Tibial nerve (tissue), 4 donors: Measurements from ENCODE around the gene RNFT2. TPM values are rescaled to one million over a fixed set of nuclear protein-coding genes. Genes with fewer than 3 reads are reported as not detected.

Experiments used
- DNase-seq, 2 donors: peaks; one replicate each; pipeline ENCODE4 v3.0.0-alpha.2; 2019; ENCODE audit warnings: low spot score in 2 of 2
- H3K27ac ChIP-seq, 4 donors: fragments of 200-600 bp; sonication (generic) in 3 of 4; one replicate each; pipeline ENCODE4 v1.5.1; 2017 to 2019; ENCODE audit warnings: mild to moderate bottlenecking in 1 of 4
- H3K27me3 ChIP-seq, 2 donors: fragments of 200-600 bp; sonication (generic) in 1 of 2; one replicate each; pipeline versions ENCODE4 v1.5.1 to v1.6.0; 2017 to 2019
- H3K36me3 ChIP-seq, 3 donors: fragments of 200-600 bp; sonication (generic); one replicate each; pipeline ENCODE4 v1.5.1; 2018 to 2019
- H3K4me1 ChIP-seq, 4 donors: fragments of 200-600 bp; sonication (generic) in 3 of 4; one replicate each; pipeline ENCODE4 v1.5.1; 2017 to 2019
- H3K4me3 ChIP-seq, 4 donors: fragments of 200-600 bp; sonication (generic) in 3 of 4; one replicate each; pipeline ENCODE4 v1.5.1; 2017 to 2019; ENCODE audit warnings: mild to moderate bottlenecking in 1 of 4, moderate library complexity in 1 of 4
- H3K9me3 ChIP-seq, 4 donors: fragments of 200-600 bp; sonication (generic) in 3 of 4; one replicate each; pipeline ENCODE4 v1.5.1; 2017 to 2019
- CTCF ChIP-seq, 5 experiments: fragments of 200-600 bp in 3 of 5; fragments of 450-650 bp in 2 of 5; sonication (generic) in 3 of 5; IDR thresholded peaks; one replicate each; pipeline ENCODE4 v1.5.1; 2016 to 2019; ENCODE audit warnings: antibody characterized with exemption in 5 of 5, mild to moderate bottlenecking in 3 of 5, moderate library complexity in 2 of 5
- EP300 ChIP-seq, 2 donors: sonication (generic); formaldehyde crosslinking; IDR thresholded peaks; one replicate each; pipeline ENCODE4 v1.6.1; 2017; ENCODE audit warnings: antibody characterized with exemption in 2 of 2, mild to moderate bottlenecking in 1 of 2
- POLR2A ChIP-seq, 2 donors: fragments of 450-650 bp; IDR thresholded peaks; one replicate each; pipeline ENCODE4 v1.6.1; 2017; ENCODE audit warnings: antibody characterized with exemption in 2 of 2, mild to moderate bottlenecking in 2 of 2, moderate library complexity in 2 of 2
- WGBS, 2 donors: methylation state at CpG; one replicate each; pipeline ENCODE4 v1.1.5; 2018; 5-methylcytosine and 5-hydroxymethylcytosine counted together
- total RNA-seq, 4 donors: library from RNA; depleted of rRNA; stranded (reverse); fragments of >200 nt; gene quantifications; one replicate each; pipeline ENCODE4 v1.1.0, GENCODE V29; 2016

RNFT2 gene
- total RNA-seq, 4 donors from 2014 or later: 0.59 to 5.9 (median 2.5) TPM

GRCh38 chr12:116856729-116857128 is 118.6 kb downstream of the RNFT2 start:
- no peak for DNase-seq
- Histone ChIP-seq H3K4me3 (no peak overlapping the region), H3K9me3 (no peaks in the 10 kb centered on the region), H3K27ac (no peak overlapping the region), H3K27me3 (peaks cover 0 to 5% of the 10 kb centered on the region in 2 donors), H3K36me3 (no peaks in the 10 kb centered on the region), H3K4me1 (peaks cover 0 to 25% (median 6%) of the 10 kb centered on the region in 4 donors)
- WGBS, 2 donors: 83 to 84% methylated on average over 10 to 11 of the region's 11 CpGs
- TF ChIP-seq CTCF (IDR thresholded peaks at IDR 0.05): no peak
- TF ChIP-seq POLR2A (IDR thresholded peaks at IDR 0.05): no peak
- no peak for TF ChIP-seq EP300 (IDR thresholded peaks at IDR 0.05)

DNA sequence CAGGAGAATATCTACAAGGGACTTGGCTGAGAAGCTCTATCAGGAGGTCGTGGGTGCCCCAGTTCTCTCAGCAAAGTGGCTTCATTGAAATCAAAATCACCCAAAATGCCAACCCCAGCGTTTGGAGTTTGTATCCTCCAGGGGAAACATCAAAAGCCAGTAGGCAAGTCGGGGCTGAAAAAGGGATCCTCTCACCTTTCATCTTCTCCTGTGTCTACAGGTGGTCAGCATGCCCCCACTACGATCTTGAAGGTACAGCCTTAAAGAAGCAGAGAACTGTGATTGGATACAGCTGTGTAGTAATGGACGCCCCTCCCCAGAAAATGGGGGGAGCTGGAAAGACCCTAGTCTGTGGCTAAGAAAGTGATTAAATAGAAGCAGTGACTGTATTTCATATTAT is 121.0 kb downstream of the RNFT2 start:
- TF ChIP-seq CTCF (IDR thresholded peaks at IDR 0.05): no peak
- TF ChIP-seq POLR2A (IDR thresholded peaks at IDR 0.05): no peak
- no peak for TF ChIP-seq EP300 (IDR thresholded peaks at IDR 0.05)
- no peaks in the 10 kb centered on the region for H3K9me3 ChIP-seq
- no peak for DNase-seq
- no peak overlapping the region for H3K4me3 ChIP-seq
- 46 to 49% methylated on average over 5 of the region's 5 CpGs for WGBS, 2 donors
- no peaks in the 10 kb centered on the region for H3K36me3 ChIP-seq
- H3K27me3 ChIP-seq: peaks cover 0 to 5% of the 10 kb centered on the region in 2 donors
- H3K27ac ChIP-seq: no peak overlapping the region
- H3K4me1 ChIP-seq: peaks cover 0 to 27% (median 6%) of the 10 kb centered on the region in 4 donors

DNA sequence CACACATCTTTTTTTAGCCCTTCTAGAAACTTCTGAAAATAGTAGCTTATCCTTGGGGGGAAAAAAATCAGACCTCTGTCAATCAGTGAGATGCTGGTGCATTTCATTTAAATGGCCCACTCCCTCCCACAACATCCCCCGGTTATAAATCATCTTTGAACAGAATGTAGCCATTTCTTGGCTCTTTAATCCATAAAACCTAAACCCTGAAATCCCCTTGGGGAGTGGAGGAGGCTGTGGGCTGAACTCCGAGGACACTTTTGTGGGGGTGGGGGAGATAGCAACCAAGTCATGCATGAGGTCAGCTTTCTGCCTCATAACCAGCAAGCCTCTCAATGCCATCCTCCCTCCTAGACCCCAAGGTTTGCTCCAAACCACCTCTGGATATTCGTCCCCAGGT is 122.1 kb downstream of the RNFT2 start:
- Histone ChIP-seq H3K9me3 (no peaks in the 10 kb centered on the region), H3K4me1 (peaks cover 0 to 27% (median 6%) of the 10 kb centered on the region in 4 donors), H3K4me3 (peak overlapping the region in 2 of 4 donors; percentile 3 to 26), H3K36me3 (no peaks in the 10 kb centered on the region), H3K27ac (no peak overlapping the region), H3K27me3 (peaks cover 0 to 5% of the 10 kb centered on the region in 2 donors)
- 44 to 54% methylated on average over 3 of the region's 3 CpGs for WGBS, 2 donors
- no peak for DNase-seq
- TF ChIP-seq EP300 (IDR thresholded peaks at IDR 0.05): no peak
- TF ChIP-seq POLR2A (IDR thresholded peaks at IDR 0.05): no peak
- TF ChIP-seq CTCF (IDR thresholded peaks at IDR 0.05): no peak

GRCh38 chr12:116861320-116861719 is 123.2 kb downstream of the RNFT2 start:
- WGBS, 2 donors: 10 to 17% methylated on average over 12 of the region's 12 CpGs

DNA sequence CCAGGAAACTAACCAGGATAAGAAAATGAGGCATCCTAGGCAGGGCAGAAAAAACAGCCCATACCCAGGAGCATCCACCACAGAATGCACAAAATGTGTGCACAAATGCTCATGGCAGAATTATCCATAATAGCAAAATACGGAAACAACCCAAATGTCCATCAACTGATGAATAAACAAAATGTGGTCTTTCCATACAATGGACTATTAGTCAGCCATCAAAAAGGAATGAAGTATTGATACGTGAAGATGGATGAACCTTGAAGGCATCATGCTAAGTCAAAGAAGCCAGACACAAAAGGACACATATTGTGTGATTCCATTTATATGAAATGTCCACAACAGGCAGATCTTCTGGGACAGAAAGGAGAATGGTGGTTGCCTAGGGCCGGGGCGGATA is 124.1 kb downstream of the RNFT2 start:
- no peaks in the 10 kb centered on the region for H3K36me3 ChIP-seq
- no peaks in the 10 kb centered on the region for H3K27me3 ChIP-seq
- 96 to 97% methylated on average over 4 of the region's 4 CpGs for WGBS, 2 donors
- TF ChIP-seq CTCF (IDR thresholded peaks at IDR 0.05) (no peak), POLR2A (IDR thresholded peaks at IDR 0.05) (no peak), EP300 (IDR thresholded peaks at IDR 0.05) (no peak)
- H3K27ac ChIP-seq: no peak overlapping the region
- DNase-seq: no peak
- H3K4me3 ChIP-seq: no peak overlapping the region
- peaks cover 0 to 27% (median 6%) of the 10 kb centered on the region in 4 donors for H3K4me1 ChIP-seq
- no peaks in the 10 kb centered on the region for H3K9me3 ChIP-seq

More at GRCh38 chr12:116861320-116861719, 123.2 kb downstream of the RNFT2 start:
- no peaks in the 10 kb centered on the region for H3K36me3 ChIP-seq
- H3K9me3 ChIP-seq: no peaks in the 10 kb centered on the region
- peaks cover 0 to 27% (median 6%) of the 10 kb centered on the region in 4 donors for H3K4me1 ChIP-seq
- TF ChIP-seq EP300 (IDR thresholded peaks at IDR 0.05) (no peak), POLR2A (IDR thresholded peaks at IDR 0.05) (no peak), CTCF (IDR thresholded peaks at IDR 0.05) (no peak)
- DNase-seq: no peak
- peak overlapping the region in 1 of 4 donors; percentile 20 for H3K4me3 ChIP-seq
- no peak overlapping the region for H3K27ac ChIP-seq
- H3K27me3 ChIP-seq: peaks cover 0 to 5% of the 10 kb centered on the region in 2 donors
